T-helper 1 cell treated with Interleukin-12 subunit alpha and Interleukin-12 subunit beta and Interleukin-4 antibody, amounts not matched to agents 30 μg/mL and 1 μg/mL, for 36 hours (primary cell): ENCODE results near the gene ATG3.
"Not testable (repeated sequence)": the region's sequence is repeated elsewhere in the genome, so short reads cannot be mapped to it uniquely, and the experiment has no call there.

ENCODE experiments used
- H3K27ac Mint-ChIP-seq: one replicate; pipeline ENCODE4 v1.8.0; 2021; ENCODE audit warnings: mild to moderate bottlenecking, mixed read lengths
- H3K27me3 Mint-ChIP-seq: one replicate; pipeline ENCODE4 v1.8.0; 2021; ENCODE audit warnings: low read depth, mixed read lengths
- H3K36me3 Mint-ChIP-seq: one replicate; pipeline ENCODE4 v1.8.0; 2021; ENCODE audit warnings: low read depth, mixed read lengths
- H3K4me1 Mint-ChIP-seq: one replicate; pipeline ENCODE4 v1.8.0; 2021; ENCODE audit warnings: low read depth, mixed read lengths
- H3K4me3 Mint-ChIP-seq: one replicate; pipeline ENCODE4 v1.8.0; 2021; ENCODE audit warnings: mild to moderate bottlenecking, moderate library complexity, mixed read lengths
- H3K9me3 Mint-ChIP-seq: one replicate; pipeline ENCODE4 v1.8.0; 2021; ENCODE audit warnings: mixed read lengths

Gene ATG3

GRCh38 chr3:112498914-112499711 is 62.6 kb downstream of the ATG3 start, which contains the start of gene BTLA:
Gene BTLA (minus strand): TSS chr3:112499472. CDS start chr3:112499358, 114 bp downstream.
- Mint-ChIP-seq H3K9me3 (peaks cover 6% of the 10 kb centered on the region), H3K36me3 (peaks cover 16% of the 10 kb centered on the region), H3K4me1 (peaks cover 55% of the 10 kb centered on the region), H3K27me3 (no peaks in the 10 kb centered on the region), H3K4me3 (peak within 1 kb of the TSS; percentile 96), H3K27ac (peak within 1 kb of the TSS; percentile 98)

- Mint-ChIP-seq H3K9me3 (peaks cover 6% of the 10 kb centered on the region), H3K4me1 (peaks cover 52% of the 10 kb centered on the region), H3K27ac (peak overlapping the region; percentile 96), H3K4me3 (peak overlapping the region; percentile 96), H3K36me3 (peaks cover 20% of the 10 kb centered on the region), H3K27me3 (no peaks in the 10 kb centered on the region)
These were observed 63.7 kb downstream of the ATG3 start for GRCh38 chr3:112497897-112498548.

DNA sequence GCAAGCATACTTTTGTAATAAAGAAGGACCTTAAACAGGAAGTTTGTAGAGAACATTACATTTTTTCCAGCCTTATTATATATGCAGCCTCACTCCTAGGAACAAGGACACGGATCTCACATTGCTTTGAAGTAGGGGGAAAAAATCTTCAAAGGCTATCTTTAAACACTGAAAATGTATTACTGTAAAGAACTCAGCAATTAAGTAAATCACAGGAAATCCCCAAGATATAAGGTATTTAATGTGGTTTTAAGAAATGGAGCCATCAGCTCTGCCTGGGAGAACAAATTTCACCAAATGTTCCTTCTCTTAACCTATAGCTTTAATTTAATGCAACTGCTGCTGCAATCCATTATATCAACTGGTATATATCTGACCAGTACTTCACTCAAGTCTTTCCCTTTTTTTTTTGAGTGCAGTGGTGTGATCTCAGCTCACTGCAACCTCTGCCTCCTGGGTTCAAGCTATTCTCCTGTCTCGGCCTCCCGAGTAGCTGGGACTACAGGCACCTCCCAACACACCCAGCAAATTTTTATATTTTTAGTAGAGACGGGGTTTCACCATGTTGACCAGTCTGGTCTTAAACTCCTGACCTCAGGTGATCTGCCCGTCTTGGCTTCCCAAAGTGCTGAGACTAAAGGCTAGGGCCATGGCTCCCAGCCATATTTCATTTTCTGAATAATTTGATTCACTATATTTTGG is 65.2 kb downstream of the ATG3 start:
- H3K27me3 Mint-ChIP-seq = no peaks in the 10 kb centered on the region
- peak overlapping the region; percentile 71 for H3K27ac Mint-ChIP-seq
- H3K4me1 Mint-ChIP-seq = peaks cover 63% of the 10 kb centered on the region
- peak overlapping the region; percentile 80 for H3K4me3 Mint-ChIP-seq
- peaks cover 24% of the 10 kb centered on the region for H3K36me3 Mint-ChIP-seq
- H3K9me3 Mint-ChIP-seq = peaks cover 6% of the 10 kb centered on the region

GRCh38 chr3:112494448-112494767 is 67.4 kb downstream of the ATG3 start:
- H3K4me3 Mint-ChIP-seq = peak overlapping the region; percentile 45
- peaks cover 67% of the 10 kb centered on the region for H3K4me1 Mint-ChIP-seq
- H3K27me3 Mint-ChIP-seq, H3K9me3 Mint-ChIP-seq: not testable (repeated sequence)
- peaks cover 28% of the 10 kb centered on the region for H3K36me3 Mint-ChIP-seq
- H3K27ac Mint-ChIP-seq = peak overlapping the region; percentile 23

DNA sequence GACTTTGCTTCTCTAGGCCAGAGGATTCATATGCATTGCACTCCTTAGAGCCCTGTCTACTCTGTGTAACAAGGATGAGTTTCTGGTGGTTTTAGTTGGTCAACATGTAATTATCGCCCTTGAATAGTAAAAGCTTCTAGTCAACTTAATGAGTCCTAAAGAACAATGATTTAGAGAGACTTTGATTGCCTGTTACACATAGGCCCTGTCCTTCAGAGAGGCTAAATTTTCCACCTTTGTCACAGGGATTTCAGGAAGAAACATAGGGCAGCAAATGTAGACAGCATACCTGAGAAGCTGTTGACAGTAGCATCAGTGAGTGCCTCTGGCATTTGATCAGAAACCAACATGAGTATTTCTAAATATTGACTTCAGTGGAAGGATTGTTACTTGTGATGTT is 69.6 kb downstream of the ATG3 start:
- Mint-ChIP-seq H3K4me1 (peaks cover 69% of the 10 kb centered on the region), H3K9me3 (peaks cover 6% of the 10 kb centered on the region), H3K36me3 (peaks cover 29% of the 10 kb centered on the region), H3K4me3 (no peak overlapping the region), H3K27me3 (no peaks in the 10 kb centered on the region), H3K27ac (peak overlapping the region; percentile 16)

DNA sequence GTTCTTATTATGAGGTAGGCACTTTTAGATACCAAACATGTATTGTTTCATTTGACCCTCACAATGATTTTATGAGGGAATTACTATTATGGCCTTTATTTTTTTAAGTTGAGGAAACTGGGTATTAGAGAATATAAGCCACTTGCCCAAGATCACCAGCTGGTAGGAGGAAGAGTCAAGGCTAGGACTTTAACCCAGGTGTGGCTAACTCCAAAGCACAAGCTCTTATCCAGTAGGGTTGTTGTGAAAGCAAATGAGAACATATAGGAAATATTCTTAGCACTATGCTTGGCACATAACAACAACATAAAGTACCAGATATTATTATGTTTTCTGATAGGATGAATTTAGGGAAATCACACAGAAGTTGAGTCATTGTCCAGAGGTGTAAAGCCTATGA is 70.4 kb downstream of the ATG3 start:
- H3K9me3 Mint-ChIP-seq = peaks cover 6% of the 10 kb centered on the region
- peak overlapping the region; percentile 88 for H3K27ac Mint-ChIP-seq
- H3K4me3 Mint-ChIP-seq = peak overlapping the region; percentile 69
- H3K36me3 Mint-ChIP-seq = peaks cover 29% of the 10 kb centered on the region
- H3K27me3 Mint-ChIP-seq = no peaks in the 10 kb centered on the region
- H3K4me1 Mint-ChIP-seq = peaks cover 64% of the 10 kb centered on the region

GRCh38 chr3:112489674-112490479 is 71.9 kb downstream of the ATG3 start:
- no peaks in the 10 kb centered on the region for H3K27me3 Mint-ChIP-seq
- peak overlapping the region; percentile 88 for H3K27ac Mint-ChIP-seq

GRCh38 chr3:112486811-112487505 is 74.8 kb downstream of the ATG3 start:
- Mint-ChIP-seq H3K27ac (no peak overlapping the region), H3K9me3 (no peaks in the 10 kb centered on the region), H3K27me3 (no peaks in the 10 kb centered on the region), H3K4me1 (peaks cover 48% of the 10 kb centered on the region), H3K4me3 (no peak overlapping the region), H3K36me3 (peaks cover 11% of the 10 kb centered on the region)

More at GRCh38 chr3:112489674-112490479, 71.9 kb downstream of the ATG3 start:
- Mint-ChIP-seq H3K4me3 (peak overlapping the region; percentile 38), H3K36me3 (peaks cover 22% of the 10 kb centered on the region), H3K4me1 (peaks cover 49% of the 10 kb centered on the region), H3K9me3 (peaks cover 6% of the 10 kb centered on the region)

GRCh38 chr3:112484352-112484751 is 77.4 kb downstream of the ATG3 start:
- Mint-ChIP-seq H3K36me3 (peaks cover 18% of the 10 kb centered on the region), H3K4me3 (no peak overlapping the region), H3K4me1 (peaks cover 43% of the 10 kb centered on the region), H3K9me3 (no peaks in the 10 kb centered on the region), H3K27ac (no peak overlapping the region), H3K27me3 (no peaks in the 10 kb centered on the region)

DNA sequence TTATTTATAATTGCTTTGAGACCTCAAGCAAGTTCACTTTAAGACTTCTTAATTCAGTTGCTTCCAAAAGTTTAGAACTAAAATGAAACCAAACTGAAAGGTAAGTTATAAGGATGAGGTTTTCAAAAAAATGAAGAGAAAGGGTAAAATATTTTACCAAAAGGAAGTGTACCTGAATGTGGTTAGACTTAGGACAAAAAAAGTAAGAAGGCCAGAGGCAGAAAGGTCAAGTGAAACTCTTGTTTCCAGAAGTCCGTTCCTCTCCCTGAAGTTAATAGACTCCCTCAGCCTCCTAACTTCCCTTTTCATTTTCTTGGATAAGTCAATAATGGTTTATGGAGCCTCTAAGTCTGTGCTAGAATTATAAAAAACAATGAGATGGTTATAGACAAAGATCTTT is 79.1 kb downstream of the ATG3 start:
- Mint-ChIP-seq H3K27ac (peak overlapping the region; percentile 62), H3K4me3 (peak overlapping the region; percentile 29), H3K27me3 (no peaks in the 10 kb centered on the region), H3K4me1 (peaks cover 41% of the 10 kb centered on the region), H3K36me3 (peaks cover 26% of the 10 kb centered on the region), H3K9me3 (peaks cover 1% of the 10 kb centered on the region)
